Natural killer cell treated with Interleukin-12 subunit alpha and Interleukin-12 subunit beta and Interleukin-15 and Interleukin-18, amount 100 ng/mL, for 72 hours (primary cell): ENCODE results near the gene NARS2. TPM values are rescaled to one million over a fixed set of nuclear protein-coding genes. Genes with fewer than 3 reads are reported as not detected.

ENCODE experiments used
- ATAC-seq, 2 donors: fragments of 150-1000 bp; cut with Tn5 transposase in 1 of 2; sonication (Bioruptor Pico), chemical (Tn5 transposase) in 1 of 2; 2 replicates each; pipeline ENCODE4 v1.10.0; 2021
- DNase-seq: peaks from one replicate; pipeline ENCODE4 v3.0.0; 2022; ENCODE audit warnings: low spot score
- H3K27ac Mint-ChIP-seq, 2 donors: 1 replicate in 1 of 2; 2 replicates in 1 of 2; pipeline ENCODE4 v1.8.0; 2022; ENCODE audit warnings: mixed read lengths in 2 of 2, mild to moderate bottlenecking in 1 of 2, moderate library complexity in 1 of 2
- H3K27me3 Mint-ChIP-seq, 2 donors: 1 replicate in 1 of 2; 2 replicates in 1 of 2; pipeline ENCODE4 v1.8.0; 2022; ENCODE audit warnings: mixed read lengths in 2 of 2
- H3K36me3 Mint-ChIP-seq: one replicate; pipeline ENCODE4 v1.8.0; 2022; ENCODE audit warnings: mixed read lengths
- H3K4me1 Mint-ChIP-seq, 2 donors: 1 replicate in 1 of 2; 2 replicates in 1 of 2; pipeline ENCODE4 v1.8.0; 2022; ENCODE audit warnings: low read depth in 2 of 2, mixed read lengths in 2 of 2, mild to moderate bottlenecking in 1 of 2
- H3K4me3 Mint-ChIP-seq: one replicate; pipeline ENCODE4 v1.8.0; 2022; ENCODE audit warnings: mixed read lengths
- H3K9me3 Mint-ChIP-seq: 2 replicates; pipeline ENCODE4 v1.8.0; 2022; ENCODE audit warnings: mixed read lengths
- total RNA-seq, 2 donors: library from RNA; stranded (reverse); gene quantifications; one replicate each; pipeline ENCODE4 v1.2.3, GENCODE V29; 2022

NARS2 gene
- total RNA-seq, 2 donors from 2014 or later = 15.8 to 19.8 TPM

DNA sequence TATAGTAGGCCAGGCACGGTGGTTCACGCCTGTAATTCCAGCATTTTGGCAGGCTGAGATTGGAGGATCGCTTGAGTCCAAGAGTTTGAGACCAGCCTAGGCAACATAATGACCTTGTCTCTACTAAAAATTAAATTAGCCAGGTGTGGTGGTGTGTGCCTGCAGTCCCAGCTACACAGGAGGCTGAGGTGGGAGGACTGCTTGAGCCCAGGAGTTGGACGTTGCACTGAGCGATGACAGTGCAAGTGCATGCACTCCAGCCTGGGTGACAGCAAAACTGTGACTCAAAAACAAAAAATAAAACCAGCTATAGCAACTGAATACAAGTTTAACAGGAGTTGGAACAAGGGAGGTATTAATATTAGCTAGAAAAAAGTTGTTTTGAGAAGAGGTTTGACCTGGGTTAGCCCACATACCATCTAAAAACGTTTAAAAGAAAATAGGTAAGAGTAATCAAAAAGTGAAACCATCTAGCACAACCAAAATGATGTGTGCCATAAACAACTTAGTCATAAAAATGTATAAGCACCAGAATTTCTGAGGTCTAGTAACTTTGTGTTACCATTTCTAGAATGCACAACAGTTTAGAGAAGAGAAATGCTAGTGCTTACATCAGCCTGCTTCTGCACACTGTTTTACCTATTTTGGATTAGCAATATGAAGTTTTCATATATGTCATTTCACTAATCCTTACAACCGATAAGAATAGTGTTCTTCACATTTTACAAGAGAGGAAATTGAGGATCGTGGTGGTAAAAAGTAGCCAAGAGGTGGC lies 26.5 kb downstream of the NARS2 start:
- DNase-seq (no peak), ATAC-seq (no peak)
- Mint-ChIP-seq H3K4me1 (peaks cover 0 to 2% of the 10 kb centered on the region in 2 donors), H3K27me3 (no peaks in the 10 kb centered on the region), H3K9me3 (no peaks in the 10 kb centered on the region), H3K4me3 (no peak overlapping the region), H3K36me3 (peaks cover 7% of the 10 kb centered on the region), H3K27ac (no peak overlapping the region)

DNA sequence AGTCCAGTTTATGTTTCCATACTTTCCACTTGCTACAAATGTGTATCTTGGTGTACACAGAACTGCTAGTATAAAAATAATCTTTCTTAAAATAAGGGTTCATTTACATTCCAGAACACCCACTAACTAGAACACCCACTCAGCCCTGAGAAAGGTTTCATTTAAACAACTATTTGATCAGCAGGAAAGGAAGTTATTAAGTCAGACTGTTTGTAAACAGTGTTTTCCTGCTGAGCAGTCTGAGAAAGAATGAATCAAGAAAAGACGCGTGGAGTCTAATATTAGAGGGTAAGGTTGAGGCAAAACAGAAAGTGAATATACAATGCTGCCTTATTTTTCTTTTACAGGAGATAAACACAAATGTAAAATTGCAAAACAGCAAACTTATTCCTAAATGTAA lies 32.7 kb downstream of the NARS2 start:
- Mint-ChIP-seq H3K4me1 (peaks cover 0 to 4% of the 10 kb centered on the region in 2 donors), H3K27me3 (no peaks in the 10 kb centered on the region), H3K4me3 (no peak overlapping the region), H3K27ac (no peak overlapping the region), H3K9me3 (no peaks in the 10 kb centered on the region), H3K36me3 (no peaks in the 10 kb centered on the region)
- DNase-seq (no peak), ATAC-seq (no peak)

DNA sequence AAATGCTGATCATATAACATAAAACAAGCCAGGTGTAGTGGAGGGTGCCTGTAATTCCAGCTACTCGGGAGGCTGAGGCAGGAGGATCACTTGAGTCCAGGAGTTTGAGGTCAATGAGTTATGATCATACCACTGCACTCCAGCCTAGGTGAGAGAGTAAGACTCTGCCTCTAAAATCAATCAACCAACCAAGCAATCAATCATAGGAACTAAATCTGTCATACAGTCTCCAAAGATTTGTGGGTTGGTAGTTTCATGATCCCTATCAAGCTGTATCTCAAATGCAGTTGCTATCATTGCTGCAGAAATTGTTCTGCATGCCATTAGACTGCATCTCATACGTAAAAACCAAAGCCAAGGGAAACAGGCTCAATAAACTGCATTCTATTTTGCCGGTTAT lies 33.1 kb downstream of the NARS2 start:
- H3K27me3 Mint-ChIP-seq = no peaks in the 10 kb centered on the region
- no peak overlapping the region for H3K27ac Mint-ChIP-seq
- no peaks in the 10 kb centered on the region for H3K36me3 Mint-ChIP-seq
- peaks cover 0 to 6% of the 10 kb centered on the region in 2 donors for H3K4me1 Mint-ChIP-seq
- no peak for ATAC-seq
- no peak for DNase-seq
- no peaks in the 10 kb centered on the region for H3K9me3 Mint-ChIP-seq
- no peak overlapping the region for H3K4me3 Mint-ChIP-seq

DNA sequence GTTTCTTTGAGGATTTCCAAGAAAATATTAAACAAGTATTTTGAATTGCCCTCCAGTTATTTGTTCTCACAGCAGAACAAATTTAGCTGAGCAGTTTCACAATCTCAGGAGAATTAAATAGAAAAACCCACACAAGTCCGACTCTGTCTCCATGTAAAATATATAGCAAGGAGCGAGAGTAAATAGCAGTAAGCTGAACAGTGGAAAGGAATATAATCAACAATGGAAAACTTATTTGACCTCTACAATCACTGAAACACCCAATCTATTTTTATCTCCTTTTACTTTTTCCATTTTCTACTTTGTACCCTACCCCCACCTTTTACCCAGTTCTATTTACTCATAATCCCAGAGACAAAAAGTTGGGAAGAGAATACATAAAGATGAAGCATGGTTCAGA lies 34.4 kb downstream of the NARS2 start:
- Mint-ChIP-seq H3K27me3 (no peaks in the 10 kb centered on the region), H3K4me1 (peaks cover 0 to 6% of the 10 kb centered on the region in 2 donors), H3K27ac (no peak overlapping the region), H3K9me3 (no peaks in the 10 kb centered on the region), H3K36me3 (no peaks in the 10 kb centered on the region), H3K4me3 (no peak overlapping the region)
- DNase-seq (no peak), ATAC-seq (no peak)

DNA sequence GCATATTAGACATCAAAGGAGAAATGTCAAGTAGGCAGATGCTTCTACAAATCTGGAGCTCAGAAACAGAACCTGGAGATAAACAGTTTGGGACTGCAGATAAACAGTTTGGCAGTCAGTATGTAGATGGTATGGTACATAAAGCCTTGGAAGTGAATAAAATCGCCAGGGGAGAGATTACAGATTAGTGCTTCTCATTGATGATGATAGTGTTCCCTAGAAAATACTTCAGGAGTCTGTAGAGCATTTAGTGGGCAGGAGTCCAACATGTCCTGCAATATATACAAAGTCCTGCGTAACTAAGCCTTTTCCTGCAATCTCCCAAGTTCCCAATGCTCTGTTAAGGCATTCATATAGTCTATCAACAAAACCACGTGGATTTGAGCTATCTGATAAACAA lies 35.2 kb downstream of the NARS2 start:
- H3K4me3 Mint-ChIP-seq = no peak overlapping the region
- no peaks in the 10 kb centered on the region for H3K36me3 Mint-ChIP-seq
- H3K27ac Mint-ChIP-seq = no peak overlapping the region
- no peaks in the 10 kb centered on the region for H3K27me3 Mint-ChIP-seq
- no peaks in the 10 kb centered on the region for H3K9me3 Mint-ChIP-seq
- no peak for DNase-seq
- peaks cover 0 to 6% of the 10 kb centered on the region in 2 donors for H3K4me1 Mint-ChIP-seq
- ATAC-seq = no peak

DNA sequence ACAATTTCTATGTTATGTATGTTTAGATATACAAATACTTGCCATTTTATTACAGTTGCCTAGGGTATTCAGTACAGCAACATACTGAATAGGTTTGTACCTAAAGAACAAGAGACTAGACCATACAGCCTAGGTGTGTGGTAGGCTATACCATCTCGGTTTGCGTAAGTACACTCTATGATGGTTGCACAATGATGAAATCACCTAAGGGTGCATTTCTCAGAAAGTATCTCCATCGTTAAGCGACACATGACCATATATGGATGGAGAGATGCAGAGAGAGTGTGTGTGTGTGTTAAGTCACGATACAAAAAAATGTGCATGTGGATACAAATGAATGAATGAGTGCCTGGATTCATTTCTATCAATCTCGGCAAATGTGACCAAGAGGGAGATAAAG lies 37.7 kb downstream of the NARS2 start:
- Mint-ChIP-seq H3K27ac (no peak overlapping the region), H3K9me3 (no peaks in the 10 kb centered on the region), H3K4me1 (peaks cover 0 to 6% of the 10 kb centered on the region in 2 donors), H3K27me3 (no peaks in the 10 kb centered on the region), H3K36me3 (no peaks in the 10 kb centered on the region), H3K4me3 (no peak overlapping the region)
- ATAC-seq = no peak
- no peak for DNase-seq

DNA sequence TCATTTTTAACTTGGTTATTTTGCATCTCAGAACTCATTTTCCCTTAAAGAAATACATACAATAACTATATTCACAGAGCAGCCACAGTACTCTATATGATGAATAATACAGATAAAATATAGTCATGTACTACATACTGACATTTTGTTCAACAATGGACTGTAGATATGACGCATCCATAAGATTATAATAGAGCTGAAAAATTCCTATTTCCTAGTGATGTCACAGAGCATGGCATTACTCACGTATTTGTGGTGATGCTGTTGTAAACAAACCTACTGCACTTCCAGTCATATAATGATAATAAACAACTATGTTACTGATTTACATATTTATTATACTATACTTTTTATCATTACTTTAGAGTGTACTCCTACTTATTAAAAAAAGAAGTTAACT lies 38.7 kb downstream of the NARS2 start:
- DNase-seq = no peak
- no peak overlapping the region for H3K4me3 Mint-ChIP-seq
- H3K27me3 Mint-ChIP-seq = no peaks in the 10 kb centered on the region
- H3K36me3 Mint-ChIP-seq = no peaks in the 10 kb centered on the region
- no peak for ATAC-seq
- no peak overlapping the region for H3K27ac Mint-ChIP-seq
- peaks cover 0 to 6% of the 10 kb centered on the region in 2 donors for H3K4me1 Mint-ChIP-seq
- no peaks in the 10 kb centered on the region for H3K9me3 Mint-ChIP-seq

DNA sequence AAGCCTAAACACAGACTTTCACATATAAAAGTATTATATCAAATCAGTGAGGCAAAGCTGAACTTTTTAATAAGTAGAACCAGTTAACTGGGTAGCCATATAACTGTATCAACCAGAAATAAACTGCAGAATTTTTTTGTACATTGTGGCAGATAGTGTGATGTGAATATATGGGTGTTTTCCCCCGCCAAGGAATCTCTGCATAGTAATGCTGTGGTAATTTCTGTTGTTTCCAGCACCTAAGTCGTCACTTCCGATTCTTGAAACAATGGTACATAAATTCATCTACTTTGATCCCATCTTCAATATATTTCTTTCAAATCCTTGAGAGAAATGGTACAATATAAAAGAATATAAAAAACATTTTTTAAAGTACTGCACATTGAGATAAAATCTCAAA lies 39.6 kb downstream of the NARS2 start:
- DNase-seq (no peak), ATAC-seq (no peak)
- H3K4me3 Mint-ChIP-seq = no peak overlapping the region
- no peak overlapping the region for H3K27ac Mint-ChIP-seq
- H3K36me3 Mint-ChIP-seq = no peaks in the 10 kb centered on the region
- H3K4me1 Mint-ChIP-seq = peaks cover 0 to 6% of the 10 kb centered on the region in 2 donors
- H3K27me3 Mint-ChIP-seq = no peaks in the 10 kb centered on the region
- no peaks in the 10 kb centered on the region for H3K9me3 Mint-ChIP-seq

DNA sequence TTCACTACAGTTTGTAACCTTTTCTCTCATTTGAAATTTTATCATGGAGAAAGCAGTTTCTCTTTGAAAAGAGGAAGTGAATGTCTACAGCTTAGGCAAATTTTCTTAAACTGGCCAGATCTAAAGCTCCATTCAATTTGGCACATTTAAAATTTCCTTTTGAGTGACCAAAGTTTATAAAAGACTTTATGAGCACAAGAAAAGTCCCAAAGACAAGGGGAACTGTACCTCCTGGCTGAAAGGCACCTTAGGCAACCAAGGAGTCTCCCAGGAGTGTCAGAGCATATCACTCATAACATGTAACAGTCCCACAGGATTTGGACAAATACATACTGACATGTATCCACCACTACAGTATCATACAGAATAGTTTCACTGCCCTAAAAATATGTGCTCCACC lies 41.3 kb downstream of the NARS2 start:
- no peak for ATAC-seq
- H3K27me3 Mint-ChIP-seq = no peaks in the 10 kb centered on the region
- DNase-seq = no peak
- no peaks in the 10 kb centered on the region for H3K9me3 Mint-ChIP-seq
- H3K27ac Mint-ChIP-seq = no peak overlapping the region
- H3K4me3 Mint-ChIP-seq = no peak overlapping the region
- H3K36me3 Mint-ChIP-seq = no peaks in the 10 kb centered on the region
- H3K4me1 Mint-ChIP-seq = peaks cover 0 to 4% of the 10 kb centered on the region in 2 donors

DNA sequence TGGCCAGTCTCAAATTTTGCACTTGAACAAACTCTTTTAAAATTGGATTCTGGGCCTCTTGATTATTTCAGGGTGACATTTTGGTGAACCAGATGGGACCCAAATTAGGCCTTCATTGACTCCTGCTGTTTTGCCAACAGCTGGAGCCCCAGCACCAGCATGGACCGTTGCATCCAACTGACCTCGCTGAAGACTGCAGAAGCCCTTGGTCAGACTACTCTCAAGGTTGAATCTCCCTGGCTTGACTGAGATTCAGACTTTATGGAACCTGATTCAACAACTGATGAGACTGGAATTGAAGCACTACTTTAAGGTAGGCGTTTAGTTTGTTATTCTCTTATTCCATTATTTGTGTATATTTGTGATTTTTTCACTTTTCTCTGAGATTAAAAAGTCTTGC lies 41.7 kb downstream of the NARS2 start:
- DNase-seq (no peak), ATAC-seq (no peak)
- no peaks in the 10 kb centered on the region for H3K36me3 Mint-ChIP-seq
- no peaks in the 10 kb centered on the region for H3K27me3 Mint-ChIP-seq
- no peaks in the 10 kb centered on the region for H3K9me3 Mint-ChIP-seq
- H3K4me3 Mint-ChIP-seq = no peak overlapping the region
- peaks cover 0 to 4% of the 10 kb centered on the region in 2 donors for H3K4me1 Mint-ChIP-seq
- no peak overlapping the region for H3K27ac Mint-ChIP-seq

DNA sequence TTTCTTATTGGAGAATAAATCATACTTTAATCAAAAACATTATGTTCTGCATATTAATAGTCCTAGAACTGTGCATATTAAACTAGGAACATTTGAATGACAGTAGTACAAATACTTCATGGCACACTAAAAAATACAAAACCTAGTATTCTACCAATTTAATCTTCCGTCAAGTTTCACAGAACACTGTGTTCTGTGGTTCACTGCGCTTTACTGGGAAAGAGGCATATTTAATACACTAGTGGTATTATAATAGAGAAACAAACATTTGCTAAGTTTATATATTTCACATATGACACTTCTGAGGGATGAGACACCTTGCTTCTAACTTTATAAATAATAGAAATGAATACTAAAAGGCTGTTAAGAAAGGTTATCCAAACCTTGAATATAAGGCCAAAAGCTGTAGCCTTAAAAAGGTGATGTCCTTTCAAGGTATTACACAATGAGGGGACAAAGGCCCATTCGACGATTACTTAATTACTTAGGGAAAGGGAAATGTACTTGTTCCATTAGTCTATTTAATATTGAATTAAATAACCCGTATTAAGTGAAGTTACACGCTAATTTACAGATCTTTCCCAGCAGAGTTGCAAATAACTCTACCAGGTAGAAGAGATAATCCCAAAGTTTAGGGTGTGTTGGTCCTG lies 48.0 kb downstream of the NARS2 start:
- Mint-ChIP-seq H3K36me3 (no peaks in the 10 kb centered on the region), H3K4me1 (no peaks in the 10 kb centered on the region), H3K27ac (no peak overlapping the region), H3K27me3 (no peaks in the 10 kb centered on the region), H3K4me3 (no peak overlapping the region), H3K9me3 (no peaks in the 10 kb centered on the region)
- DNase-seq (no peak), ATAC-seq (no peak)

DNA sequence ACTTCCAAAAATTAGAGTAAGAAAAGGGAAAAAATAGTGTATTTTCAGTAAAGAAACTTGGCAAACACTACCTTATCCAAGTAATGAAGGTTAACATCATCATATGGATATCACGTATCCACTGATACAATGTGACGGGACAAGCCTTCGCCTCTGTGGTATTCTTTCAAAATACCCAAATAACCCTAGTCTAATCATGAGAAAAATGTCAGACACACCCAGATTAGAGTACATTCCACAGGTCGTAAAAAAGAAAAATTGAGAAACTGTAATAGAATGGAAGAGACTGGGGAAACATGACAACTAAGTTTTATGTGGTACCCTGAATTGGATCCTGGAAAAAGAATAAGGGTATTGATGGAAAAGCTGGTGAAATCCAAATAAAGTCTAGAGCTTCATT lies 48.9 kb downstream of the NARS2 start:
- H3K27ac Mint-ChIP-seq = no peak overlapping the region
- no peaks in the 10 kb centered on the region for H3K27me3 Mint-ChIP-seq
- H3K4me1 Mint-ChIP-seq = no peaks in the 10 kb centered on the region
- no peaks in the 10 kb centered on the region for H3K36me3 Mint-ChIP-seq
- H3K4me3 Mint-ChIP-seq = no peak overlapping the region
- ATAC-seq = no peak
- no peaks in the 10 kb centered on the region for H3K9me3 Mint-ChIP-seq
- no peak for DNase-seq

DNA sequence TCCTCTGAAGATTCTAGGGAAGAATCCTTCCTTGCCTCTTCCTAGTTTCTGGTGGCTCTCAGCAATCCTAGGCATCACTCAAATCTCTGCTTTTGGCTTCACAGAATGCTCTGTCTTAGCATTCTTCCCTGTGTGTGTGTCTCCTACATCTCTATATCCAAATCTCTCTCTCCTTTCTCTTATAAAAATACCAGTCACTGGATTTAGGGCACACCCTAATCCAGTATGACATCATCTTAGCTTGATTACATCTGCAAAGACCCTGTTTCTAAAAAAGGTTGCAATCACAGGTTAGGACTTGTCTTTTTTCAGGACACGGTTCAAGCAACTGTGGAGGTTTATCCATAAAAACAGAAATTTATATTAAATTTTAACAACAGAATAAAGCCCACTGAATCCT lies 54.4 kb downstream of the NARS2 start:
- no peaks in the 10 kb centered on the region for H3K27me3 Mint-ChIP-seq
- H3K9me3 Mint-ChIP-seq = no peaks in the 10 kb centered on the region
- no peak overlapping the region for H3K27ac Mint-ChIP-seq
- H3K4me1 Mint-ChIP-seq = no peaks in the 10 kb centered on the region
- ATAC-seq = no peak
- no peak overlapping the region for H3K4me3 Mint-ChIP-seq
- no peaks in the 10 kb centered on the region for H3K36me3 Mint-ChIP-seq
- DNase-seq = no peak

DNA sequence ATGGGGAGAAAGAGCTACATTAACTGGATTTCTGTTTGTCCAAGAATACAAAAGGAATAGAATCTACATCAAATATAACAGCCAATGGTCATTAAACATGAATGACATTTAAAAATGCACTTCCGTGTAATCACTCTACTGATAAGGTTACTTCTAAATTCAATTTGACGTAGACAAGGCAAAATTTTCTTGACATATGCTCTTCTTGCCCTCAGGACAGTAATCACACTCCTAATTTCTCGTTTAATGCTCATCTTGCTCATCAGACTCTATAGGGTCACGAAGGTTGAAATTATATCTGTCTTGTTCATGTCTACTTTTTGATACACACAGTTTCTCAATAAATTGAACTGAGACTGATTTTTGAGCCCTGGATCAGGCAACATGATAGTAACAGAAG lies 58.4 kb downstream of the NARS2 start:
- Mint-ChIP-seq H3K36me3 (no peaks in the 10 kb centered on the region), H3K4me1 (no peaks in the 10 kb centered on the region), H3K4me3 (no peak overlapping the region), H3K9me3 (no peaks in the 10 kb centered on the region), H3K27me3 (no peaks in the 10 kb centered on the region), H3K27ac (no peak overlapping the region)
- no peak for ATAC-seq
- no peak for DNase-seq
